H1 (cell line): ENCODE data around the gene CACNA2D4. TPM values are rescaled to one million over a fixed set of nuclear protein-coding genes. Genes with fewer than 3 reads are reported as not detected.

ENCODE experiments used
- BRCA1 ChIP-seq: IDR thresholded peaks from 2 replicates; pipeline ENCODE4 v1.6.1; 2012; ENCODE audit warnings: low read depth, low read length, improper control_type of control experiment
- HDAC2 ChIP-seq, 2 experiments: fragments of 300-600 bp in 1 of 2; sonication (generic) in 1 of 2; IDR thresholded peaks; 2 replicates each; pipeline ENCODE4 v1.6.1; 2011 to 2012; ENCODE audit warnings: low read depth in 2 of 2, low read length in 2 of 2, mild to moderate bottlenecking in 2 of 2, moderate library complexity in 2 of 2, borderline replicate concordance in 1 of 2, inconsistent platforms in 1 of 2
- JUND ChIP-seq: IDR thresholded peaks from 2 replicates; pipeline ENCODE4 v1.6.1; 2011; ENCODE audit warnings: mild to moderate bottlenecking, improper control_type of control experiment, low read length
- NANOG ChIP-seq: IDR thresholded peaks from 2 replicates; pipeline ENCODE4 v1.6.1; 2011; ENCODE audit warnings: low read length, low read depth, mild to moderate bottlenecking, inconsistent platforms; ENCODE audit not compliant: insufficient read depth, poor library complexity, severe bottlenecking
- POLR2AphosphoS5 ChIP-seq: IDR thresholded peaks from 2 replicates; pipeline ENCODE4 v1.6.1; 2011; ENCODE audit warnings: low read depth, low read length
- RAD21 ChIP-seq, 2 experiments: IDR thresholded peaks in 1 of 2; conservative IDR thresholded peaks in 1 of 2; 2 replicates each; pipeline ENCODE4 v1.6.1; 2011; ENCODE audit warnings: low read depth in 2 of 2, low read length in 2 of 2, improper control_type of control experiment in 1 of 2, inconsistent platforms in 1 of 2, mild to moderate bottlenecking in 1 of 2, moderate library complexity in 1 of 2
- SRF ChIP-seq: IDR thresholded peaks from 2 replicates; pipeline ENCODE4 v1.6.1; 2011; ENCODE audit warnings: mild to moderate bottlenecking, low read depth, low read length, moderate library complexity
- SUZ12 ChIP-seq: fragments of 200-600 bp; sonication (generic); IDR thresholded peaks from 2 replicates; pipeline ENCODE4 v1.6.1; 2012; ENCODE audit warnings: mild to moderate bottlenecking, inconsistent platforms, low read length, moderate library complexity, mixed read lengths
- TBP ChIP-seq: IDR thresholded peaks from 2 replicates; pipeline ENCODE4 v1.6.1; 2011; ENCODE audit warnings: low read depth, low read length, improper control_type of control experiment
- polyA plus RNA-seq, 7 experiments: library from polyadenylated mRNA; depleted of rRNA in 3 of 7; stranded (reverse) in 5 of 7; unstranded in 2 of 7; fragments of >200 nt in 5 of 7; fragments of 200-250 nt in 2 of 7; gene quantifications; 1 replicate in 5 of 7; 2 replicates in 1 of 7; 4 replicates in 1 of 7; pipeline versions ENCODE4 v1.2.1 to v1.2.3, GENCODE V29; 2011 to 2013; ENCODE audit warnings: missing spikeins in 2 of 7, mixed read lengths in 2 of 7
- total RNA-seq: library from RNA; stranded (reverse); fragmentation: NEBNext Ultra II Directional; extraction: Animal tissue kit (Norgen Biotek cat#: 25700); gene quantifications from 2 replicates; pipeline ENCODE4 v1.2.1, GENCODE V29; 2021
- TF ChIP-seq, protein P1 (sequence below): fragments of 300-600 bp; sonication (generic); IDR thresholded peaks from 2 replicates; pipeline ENCODE4 v1.7.1; 2012; ENCODE audit warnings: low read length, moderate library complexity, mild to moderate bottlenecking, inconsistent platforms; ENCODE audit not compliant: insufficient replicate concordance
- TF ChIP-seq, protein P2 (sequence below): IDR thresholded peaks from 2 replicates; pipeline ENCODE4 v1.6.1; 2012; ENCODE audit warnings: inconsistent platforms

The CACNA2D4 gene
- total and polyA plus RNA-seq, 2 of the 8 experiments (the other 6 are each of a cell fraction or from before 2014, with no cell fraction given), result 0.44 to 0.88 TPM

DNA sequence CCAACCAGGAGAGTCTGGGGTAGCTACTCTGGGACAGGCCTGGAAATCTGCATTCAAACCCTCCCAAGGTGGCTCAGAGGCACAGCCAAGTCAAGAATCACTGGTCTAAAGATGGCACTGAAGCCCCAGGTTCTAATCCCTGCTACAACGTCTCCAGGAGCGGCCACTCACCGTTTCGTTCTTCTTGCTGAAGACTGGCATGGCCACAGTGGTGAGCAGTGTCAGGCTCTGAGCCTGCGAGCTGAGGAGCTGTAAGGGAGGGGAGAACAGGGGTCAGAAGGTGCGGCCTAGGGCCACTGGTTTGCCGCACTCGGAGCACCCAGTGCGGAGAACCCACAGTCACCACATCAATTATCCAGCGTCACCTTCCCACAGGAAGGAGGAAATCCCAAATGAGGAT lies 38.8 kb downstream of the CACNA2D4 start (continued):
- TF ChIP-seq, protein P1, sequence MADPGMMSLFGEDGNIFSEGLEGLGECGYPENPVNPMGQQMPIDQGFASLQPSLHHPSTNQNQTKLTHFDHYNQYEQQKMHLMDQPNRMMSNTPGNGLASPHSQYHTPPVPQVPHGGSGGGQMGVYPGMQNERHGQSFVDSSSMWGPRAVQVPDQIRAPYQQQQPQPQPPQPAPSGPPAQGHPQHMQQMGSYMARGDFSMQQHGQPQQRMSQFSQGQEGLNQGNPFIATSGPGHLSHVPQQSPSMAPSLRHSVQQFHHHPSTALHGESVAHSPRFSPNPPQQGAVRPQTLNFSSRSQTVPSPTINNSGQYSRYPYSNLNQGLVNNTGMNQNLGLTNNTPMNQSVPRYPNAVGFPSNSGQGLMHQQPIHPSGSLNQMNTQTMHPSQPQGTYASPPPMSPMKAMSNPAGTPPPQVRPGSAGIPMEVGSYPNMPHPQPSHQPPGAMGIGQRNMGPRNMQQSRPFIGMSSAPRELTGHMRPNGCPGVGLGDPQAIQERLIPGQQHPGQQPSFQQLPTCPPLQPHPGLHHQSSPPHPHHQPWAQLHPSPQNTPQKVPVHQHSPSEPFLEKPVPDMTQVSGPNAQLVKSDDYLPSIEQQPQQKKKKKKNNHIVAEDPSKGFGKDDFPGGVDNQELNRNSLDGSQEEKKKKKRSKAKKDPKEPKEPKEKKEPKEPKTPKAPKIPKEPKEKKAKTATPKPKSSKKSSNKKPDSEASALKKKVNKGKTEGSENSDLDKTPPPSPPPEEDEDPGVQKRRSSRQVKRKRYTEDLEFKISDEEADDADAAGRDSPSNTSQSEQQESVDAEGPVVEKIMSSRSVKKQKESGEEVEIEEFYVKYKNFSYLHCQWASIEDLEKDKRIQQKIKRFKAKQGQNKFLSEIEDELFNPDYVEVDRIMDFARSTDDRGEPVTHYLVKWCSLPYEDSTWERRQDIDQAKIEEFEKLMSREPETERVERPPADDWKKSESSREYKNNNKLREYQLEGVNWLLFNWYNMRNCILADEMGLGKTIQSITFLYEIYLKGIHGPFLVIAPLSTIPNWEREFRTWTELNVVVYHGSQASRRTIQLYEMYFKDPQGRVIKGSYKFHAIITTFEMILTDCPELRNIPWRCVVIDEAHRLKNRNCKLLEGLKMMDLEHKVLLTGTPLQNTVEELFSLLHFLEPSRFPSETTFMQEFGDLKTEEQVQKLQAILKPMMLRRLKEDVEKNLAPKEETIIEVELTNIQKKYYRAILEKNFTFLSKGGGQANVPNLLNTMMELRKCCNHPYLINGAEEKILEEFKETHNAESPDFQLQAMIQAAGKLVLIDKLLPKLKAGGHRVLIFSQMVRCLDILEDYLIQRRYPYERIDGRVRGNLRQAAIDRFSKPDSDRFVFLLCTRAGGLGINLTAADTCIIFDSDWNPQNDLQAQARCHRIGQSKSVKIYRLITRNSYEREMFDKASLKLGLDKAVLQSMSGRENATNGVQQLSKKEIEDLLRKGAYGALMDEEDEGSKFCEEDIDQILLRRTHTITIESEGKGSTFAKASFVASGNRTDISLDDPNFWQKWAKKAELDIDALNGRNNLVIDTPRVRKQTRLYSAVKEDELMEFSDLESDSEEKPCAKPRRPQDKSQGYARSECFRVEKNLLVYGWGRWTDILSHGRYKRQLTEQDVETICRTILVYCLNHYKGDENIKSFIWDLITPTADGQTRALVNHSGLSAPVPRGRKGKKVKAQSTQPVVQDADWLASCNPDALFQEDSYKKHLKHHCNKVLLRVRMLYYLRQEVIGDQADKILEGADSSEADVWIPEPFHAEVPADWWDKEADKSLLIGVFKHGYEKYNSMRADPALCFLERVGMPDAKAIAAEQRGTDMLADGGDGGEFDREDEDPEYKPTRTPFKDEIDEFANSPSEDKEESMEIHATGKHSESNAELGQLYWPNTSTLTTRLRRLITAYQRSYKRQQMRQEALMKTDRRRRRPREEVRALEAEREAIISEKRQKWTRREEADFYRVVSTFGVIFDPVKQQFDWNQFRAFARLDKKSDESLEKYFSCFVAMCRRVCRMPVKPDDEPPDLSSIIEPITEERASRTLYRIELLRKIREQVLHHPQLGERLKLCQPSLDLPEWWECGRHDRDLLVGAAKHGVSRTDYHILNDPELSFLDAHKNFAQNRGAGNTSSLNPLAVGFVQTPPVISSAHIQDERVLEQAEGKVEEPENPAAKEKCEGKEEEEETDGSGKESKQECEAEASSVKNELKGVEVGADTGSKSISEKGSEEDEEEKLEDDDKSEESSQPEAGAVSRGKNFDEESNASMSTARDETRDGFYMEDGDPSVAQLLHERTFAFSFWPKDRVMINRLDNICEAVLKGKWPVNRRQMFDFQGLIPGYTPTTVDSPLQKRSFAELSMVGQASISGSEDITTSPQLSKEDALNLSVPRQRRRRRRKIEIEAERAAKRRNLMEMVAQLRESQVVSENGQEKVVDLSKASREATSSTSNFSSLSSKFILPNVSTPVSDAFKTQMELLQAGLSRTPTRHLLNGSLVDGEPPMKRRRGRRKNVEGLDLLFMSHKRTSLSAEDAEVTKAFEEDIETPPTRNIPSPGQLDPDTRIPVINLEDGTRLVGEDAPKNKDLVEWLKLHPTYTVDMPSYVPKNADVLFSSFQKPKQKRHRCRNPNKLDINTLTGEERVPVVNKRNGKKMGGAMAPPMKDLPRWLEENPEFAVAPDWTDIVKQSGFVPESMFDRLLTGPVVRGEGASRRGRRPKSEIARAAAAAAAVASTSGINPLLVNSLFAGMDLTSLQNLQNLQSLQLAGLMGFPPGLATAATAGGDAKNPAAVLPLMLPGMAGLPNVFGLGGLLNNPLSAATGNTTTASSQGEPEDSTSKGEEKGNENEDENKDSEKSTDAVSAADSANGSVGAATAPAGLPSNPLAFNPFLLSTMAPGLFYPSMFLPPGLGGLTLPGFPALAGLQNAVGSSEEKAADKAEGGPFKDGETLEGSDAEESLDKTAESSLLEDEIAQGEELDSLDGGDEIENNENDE, result no peak
- TF ChIP-seq TBP (no peak), JUND (no peak), SUZ12 (no peak), BRCA1 (no peak), HDAC2 (IDR thresholded peaks at IDR 0.05; ENCODE audit: borderline replicate concordance in 1 of 2, low read depth in 2 of 2, low read length in 2 of 2) (no peak), SRF (no peak), POLR2AphosphoS5 (no peak), RAD21 (IDR thresholded peaks at IDR 0.05 in 1 of 2, conservative IDR thresholded peaks at IDR 0.05 in 1 of 2; ENCODE audit: low read depth in 2 of 2, low read length in 2 of 2) (no peak), NANOG (no peak)
- TF ChIP-seq, protein P2, sequence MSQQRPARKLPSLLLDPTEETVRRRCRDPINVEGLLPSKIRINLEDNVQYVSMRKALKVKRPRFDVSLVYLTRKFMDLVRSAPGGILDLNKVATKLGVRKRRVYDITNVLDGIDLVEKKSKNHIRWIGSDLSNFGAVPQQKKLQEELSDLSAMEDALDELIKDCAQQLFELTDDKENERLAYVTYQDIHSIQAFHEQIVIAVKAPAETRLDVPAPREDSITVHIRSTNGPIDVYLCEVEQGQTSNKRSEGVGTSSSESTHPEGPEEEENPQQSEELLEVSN, result no peak
